NCI-H187 treated with DMSO at 0.1 percent for 48 hours (cell line): ENCODE data around the gene NHEJ1.

Experiments used
- DNase-seq: peaks from one replicate; lab custom pipeline; 2025; lab: John Stamatoyannopoulos, UW

Gene NHEJ1

DNA sequence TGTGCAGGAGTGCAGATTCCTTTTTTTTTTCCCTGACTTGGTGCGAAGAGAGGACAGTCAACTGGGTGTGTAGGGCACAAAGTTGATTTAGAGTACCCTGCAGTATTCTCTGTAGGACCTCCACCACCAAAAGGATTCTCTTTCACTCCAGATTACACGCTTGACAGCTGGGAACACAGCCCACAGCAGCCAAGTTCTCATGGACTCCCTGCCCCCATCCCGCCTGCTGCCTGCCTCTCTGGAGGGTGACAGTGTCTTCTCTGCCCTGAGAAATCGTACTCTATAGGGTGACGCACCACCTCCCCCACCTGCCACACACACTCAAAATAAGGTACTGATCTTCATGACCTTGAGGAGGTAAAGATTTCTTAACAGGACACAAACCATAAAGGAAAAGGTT lies 73.3 kb downstream of the NHEJ1 start:
- DNase-seq = no peak

DNA sequence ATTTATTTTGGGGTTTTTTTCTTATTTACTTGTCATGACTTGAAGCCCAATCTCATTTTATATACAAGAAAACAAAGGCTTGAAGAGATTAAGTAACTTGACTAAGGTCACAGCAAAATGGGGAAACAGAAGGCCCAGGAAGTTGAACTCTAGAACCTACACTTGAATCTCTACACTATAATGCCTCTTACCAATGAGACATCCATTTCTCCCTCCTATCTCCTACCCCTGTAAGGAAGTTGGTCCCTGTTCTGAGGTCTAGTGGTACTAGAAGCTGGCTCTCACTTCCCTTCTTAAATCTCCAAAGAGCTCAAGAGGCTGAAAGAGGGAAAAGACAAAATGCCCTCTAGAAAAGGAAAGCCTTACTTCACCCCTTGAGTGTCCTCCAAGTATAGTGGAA lies 74.4 kb downstream of the NHEJ1 start:
- DNase-seq = no peak

DNA sequence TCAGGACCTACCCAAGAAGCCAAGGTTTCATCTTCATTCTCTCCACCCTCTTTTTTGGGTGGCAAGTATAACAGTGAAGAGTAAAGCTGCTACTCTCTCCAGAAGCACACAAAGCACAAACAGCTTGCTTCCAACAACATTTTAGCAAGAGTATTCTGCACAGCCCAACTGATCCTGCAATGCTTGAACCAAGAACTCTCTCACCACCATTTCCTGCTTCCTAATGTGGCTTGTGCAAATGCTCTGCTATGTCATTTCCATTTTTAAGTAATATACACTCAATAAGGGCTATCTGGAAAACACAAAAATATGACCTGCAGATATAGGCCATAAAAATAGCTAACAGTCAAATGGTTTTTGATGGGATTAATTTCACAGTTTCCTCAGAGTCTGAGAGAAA lies 75.8 kb downstream of the NHEJ1 start:
- DNase-seq = no peak

DNA sequence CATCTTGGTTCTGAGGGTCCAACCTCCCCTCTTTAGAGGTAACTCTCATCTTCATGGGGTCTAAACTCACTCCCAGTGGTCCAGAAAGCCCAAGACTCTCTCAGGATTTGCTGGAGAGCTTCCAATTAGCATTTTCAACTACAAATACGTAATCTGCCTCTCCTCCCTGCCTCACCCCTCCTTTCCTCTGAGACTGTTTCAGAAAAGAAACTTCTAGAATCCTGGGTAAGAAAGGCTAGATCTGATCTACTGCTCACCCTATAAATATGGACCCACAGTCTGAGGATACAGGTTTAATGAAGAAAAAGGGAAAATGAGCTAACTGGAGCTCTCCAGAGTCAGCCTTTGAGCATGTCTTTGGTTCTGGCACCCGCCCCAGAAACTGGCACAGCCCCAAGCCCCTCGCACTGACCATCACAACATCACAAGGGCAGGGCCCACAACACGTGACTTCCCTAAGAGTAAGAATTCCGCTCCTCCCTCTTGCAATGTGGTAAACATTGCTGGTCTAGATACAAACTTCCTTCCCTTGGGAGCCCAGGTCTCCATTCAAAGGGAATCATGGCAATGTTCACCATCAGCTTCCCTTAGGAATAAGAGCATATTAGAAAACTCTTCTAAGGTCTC lies 78.2 kb downstream of the NHEJ1 start:
- no peak for DNase-seq

DNA sequence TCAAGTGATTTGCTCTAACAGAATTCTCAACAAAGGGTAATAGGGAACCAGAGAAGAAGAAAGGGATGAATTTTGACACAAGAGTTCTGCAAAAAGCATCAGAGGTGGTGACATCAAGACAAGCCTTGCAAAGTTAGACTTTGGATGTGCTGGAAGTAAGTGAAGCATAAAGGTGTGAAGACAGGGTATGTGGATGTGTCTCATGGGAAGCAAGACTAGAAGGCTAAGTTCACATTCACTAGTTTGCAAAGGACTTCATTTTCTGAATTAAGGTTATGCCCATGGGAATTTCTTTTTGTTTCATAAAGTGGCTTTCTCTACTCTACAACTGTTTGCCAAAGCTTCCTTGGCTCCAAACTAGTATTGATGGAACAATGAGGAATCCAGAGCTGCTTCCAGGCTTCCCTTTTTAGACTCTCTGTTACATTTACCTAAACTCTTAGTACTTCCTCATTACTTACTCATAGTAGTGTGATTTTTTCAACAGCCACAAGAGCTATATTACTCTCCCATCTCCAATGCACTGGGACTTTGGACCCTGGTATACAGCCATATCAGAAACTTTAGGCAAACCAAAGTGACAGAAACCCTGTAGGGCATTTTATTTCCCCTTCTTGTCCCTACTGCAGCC lies 78.8 kb downstream of the NHEJ1 start:
- DNase-seq = no peak

DNA sequence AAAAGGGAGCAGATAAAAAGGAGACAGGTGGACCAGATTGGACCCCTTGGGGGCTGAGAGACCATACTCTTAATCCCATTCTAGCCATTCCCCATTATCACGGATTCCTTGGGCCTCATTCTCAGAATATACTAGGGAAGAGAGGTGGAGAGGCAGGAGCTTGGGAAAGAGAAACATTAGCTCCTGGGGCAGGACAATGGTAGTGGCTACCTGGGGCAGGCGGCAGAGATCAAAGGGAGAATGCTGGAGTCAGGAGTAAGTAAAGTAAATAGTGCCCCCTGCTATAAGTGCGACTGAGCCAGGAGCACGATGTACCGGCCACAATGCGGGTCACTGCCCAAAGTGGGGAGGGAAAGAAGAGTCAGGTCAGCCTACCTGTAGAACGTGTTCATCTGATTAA lies 79.5 kb downstream of the NHEJ1 start:
- no peak for DNase-seq

DNA sequence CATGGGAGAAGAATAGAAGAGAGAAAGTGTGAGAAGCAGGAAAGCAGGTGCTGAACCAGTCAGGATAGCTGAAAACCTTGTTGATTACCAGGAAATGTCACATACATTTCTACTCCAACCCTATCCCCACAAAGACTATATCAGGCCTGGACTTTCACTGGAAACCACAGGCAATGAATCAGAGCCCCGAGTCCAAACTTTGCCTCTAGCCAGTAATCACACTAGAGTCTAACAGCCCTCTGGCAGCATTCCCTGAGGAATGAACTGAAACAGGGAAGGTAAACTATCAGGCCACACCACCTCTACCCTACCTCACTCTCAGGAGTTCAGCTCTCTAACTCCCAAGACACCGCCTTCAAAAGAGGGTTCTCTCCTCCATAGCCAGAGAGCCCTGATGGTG lies 81.2 kb downstream of the NHEJ1 start:
- DNase-seq = no peak

DNA sequence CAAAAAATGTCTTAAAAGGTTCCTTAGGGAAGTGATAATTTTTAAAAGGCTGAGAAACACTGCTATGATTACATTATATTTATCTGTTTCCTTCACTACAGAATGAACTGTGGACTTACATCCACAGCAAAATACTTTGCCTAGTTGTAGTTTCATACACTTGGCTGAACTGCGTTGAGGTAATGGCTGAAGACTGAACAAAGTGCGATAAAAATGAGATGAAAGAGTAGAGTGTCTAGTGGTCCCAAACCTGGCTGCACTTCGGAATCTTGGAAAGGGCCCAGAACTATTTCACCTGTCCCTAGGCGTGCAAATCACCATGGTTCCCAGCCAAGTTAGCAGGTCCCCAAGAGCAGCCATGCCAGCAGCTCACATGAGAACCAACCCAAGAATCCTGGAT lies 81.7 kb downstream of the NHEJ1 start:
- no peak for DNase-seq

DNA sequence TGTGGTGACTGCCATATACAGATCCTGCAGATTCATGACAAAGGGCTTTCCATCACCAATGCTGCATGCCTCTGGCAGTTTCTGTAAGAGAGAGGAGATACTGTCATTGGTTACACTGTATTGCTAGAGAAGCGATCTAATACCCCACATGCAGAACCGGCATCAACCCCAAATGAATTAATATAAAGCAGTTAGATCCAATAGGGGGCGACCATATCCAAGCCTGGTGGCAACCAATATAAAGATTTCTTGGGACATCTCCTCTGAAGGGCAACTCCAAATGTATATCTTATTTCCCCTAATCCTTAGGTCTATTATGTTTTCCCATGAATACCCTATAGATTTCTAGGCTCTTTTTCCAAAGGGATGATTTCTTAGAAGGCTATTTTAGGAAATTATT lies 82.5 kb downstream of the NHEJ1 start:
- no peak for DNase-seq

DNA sequence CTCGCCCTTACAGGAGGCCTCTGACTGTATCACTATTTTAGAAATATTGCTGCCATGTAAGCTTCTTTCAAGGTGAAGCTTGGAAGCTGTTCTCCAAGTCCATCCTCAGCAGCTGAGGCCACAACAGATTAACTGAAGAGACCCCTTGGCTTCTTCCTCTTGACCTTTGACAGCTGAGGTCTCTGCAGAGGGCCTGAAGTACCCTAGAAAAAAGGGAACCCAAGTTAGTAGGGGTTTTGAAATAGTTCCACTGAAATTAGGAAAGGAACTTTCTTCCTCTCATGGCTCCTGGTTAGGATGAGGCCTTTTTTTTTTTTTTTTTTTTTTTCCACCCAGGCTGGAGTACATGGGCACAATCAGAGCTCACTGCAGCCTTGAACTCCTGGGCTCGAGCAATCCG lies 84.4 kb downstream of the NHEJ1 start:
- DNase-seq = no peak

DNA sequence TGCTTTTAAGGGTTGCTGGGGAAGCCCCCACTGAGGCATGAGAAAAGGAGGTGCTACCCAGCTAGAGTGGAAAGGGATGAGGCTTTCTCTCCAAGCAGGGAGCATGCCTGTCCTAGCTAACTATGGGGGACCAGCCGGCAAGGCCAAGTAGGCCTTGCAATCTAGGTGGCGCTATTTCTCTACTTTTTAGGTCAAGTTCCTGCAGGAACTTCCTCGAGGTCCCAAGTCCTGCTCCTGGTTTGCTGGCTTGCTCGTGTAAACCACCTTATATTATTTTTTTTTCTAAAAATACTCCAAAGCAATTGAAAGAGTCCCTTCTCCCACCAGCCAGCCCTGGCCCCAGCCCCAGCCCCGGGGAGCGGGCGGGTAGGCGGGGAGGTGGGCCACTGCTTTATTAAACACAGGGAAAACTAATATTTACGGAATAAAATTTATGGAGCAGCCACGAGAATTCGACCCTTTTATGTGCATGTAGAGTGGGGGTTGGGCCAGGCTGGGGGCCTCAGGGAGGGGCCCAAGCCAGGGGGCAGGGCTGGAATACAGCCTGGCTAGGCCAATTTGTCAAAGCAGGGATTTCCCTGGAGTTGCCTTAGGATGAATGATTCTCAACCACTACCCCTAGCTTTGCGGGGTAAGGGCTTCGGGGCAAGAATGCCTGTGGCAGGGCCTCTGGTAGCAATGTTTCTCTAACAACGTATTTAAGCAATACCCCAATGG lies 87.0 kb downstream of the NHEJ1 start:
- no peak for DNase-seq

DNA sequence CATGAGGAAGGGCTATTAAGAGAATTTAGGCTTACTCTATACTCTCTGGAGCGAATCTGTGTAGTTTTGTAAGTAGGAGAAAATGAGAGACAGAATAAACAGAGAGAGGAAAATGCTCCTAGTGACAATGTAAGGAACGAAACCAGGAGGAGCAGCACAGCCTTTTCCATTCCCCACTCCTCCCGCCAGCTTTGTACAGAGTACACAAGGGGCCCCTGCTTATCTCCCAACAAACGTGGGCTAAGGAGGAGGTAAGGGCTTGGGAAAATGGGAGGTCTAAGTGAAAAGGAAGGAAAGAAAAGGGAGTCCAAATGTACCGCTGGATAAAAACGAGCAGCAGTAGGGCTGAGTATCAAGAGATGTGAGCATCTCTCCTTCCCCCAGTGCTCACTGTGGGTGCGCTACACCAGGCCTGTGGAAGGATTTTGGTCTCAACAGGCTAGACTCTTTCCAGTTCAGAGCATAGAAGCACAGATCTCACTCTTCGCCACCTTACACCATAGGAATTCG lies 87.8 kb downstream of the NHEJ1 start:
- DNase-seq = no peak

DNA sequence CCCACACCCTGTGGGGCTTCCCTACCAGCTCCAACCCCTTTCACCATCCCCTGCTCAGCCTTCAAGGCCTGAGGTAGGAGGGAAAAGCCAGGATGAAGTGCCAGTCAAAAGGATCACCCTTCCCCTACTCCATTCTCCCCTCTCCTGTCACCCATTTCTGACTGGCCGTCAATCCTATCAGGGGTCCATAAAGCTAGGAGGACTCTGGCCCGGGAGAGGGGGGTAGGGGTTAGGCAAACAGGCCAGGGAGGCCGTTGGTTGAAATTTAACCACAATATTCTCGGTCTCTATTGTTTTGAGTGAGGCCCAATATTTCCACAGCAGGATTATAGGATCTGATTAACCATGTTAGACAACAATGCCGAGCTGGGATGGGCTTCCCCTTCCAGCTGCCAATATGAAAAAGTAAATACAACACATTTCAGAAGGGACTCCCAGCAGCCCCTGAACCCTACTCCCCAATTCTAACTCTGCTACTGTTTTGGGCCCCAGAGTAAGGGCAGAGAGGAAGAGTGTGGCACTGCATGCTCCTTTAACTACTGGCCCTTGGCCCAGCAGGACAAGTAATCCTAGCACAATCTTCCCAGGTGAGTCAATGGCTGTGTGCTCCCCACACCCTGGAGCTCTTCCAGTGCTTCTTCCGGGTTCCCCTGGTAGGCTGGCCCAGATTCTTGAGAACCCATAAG lies 89.3 kb downstream of the NHEJ1 start:
- DNase-seq = no peak

DNA sequence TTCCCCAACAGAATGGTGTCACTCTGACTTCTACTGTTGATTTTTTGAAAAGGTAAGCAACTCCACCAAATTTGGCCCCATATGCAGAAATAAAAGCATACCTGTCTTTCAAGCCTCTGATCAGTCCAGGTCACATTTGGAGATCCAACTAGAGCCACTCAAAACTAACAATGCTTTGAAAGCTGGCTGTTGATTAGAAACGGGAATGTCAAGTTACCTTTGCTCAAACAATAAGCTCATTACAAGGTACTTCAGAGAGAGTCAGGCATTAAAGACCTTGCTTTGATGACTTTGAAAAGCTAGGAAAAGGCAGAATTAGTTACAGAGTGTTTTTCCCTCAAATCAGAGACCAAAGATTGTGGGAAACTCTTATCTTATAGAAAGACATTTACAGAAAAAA lies 95.1 kb downstream of the NHEJ1 start:
- DNase-seq = no peak

DNA sequence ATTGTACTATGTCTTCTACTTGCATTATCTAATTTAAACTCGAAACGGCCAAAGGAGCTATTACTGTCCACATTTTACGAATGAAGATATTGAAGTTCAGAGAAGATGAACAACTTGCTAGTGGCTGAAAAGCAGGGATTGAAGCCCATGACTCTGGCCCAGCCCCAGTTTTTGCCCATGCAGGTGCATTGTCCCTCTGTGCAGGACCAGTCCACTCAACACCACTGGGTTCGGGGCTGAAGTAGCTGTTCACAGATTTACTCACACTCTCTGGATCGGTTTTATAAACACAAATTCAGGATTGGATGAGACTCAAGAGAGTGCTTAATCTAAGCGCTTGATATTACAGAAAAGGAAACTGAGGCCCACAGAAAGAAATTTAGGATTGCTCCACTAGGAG lies 98.5 kb downstream of the NHEJ1 start:
- DNase-seq = no peak

DNA sequence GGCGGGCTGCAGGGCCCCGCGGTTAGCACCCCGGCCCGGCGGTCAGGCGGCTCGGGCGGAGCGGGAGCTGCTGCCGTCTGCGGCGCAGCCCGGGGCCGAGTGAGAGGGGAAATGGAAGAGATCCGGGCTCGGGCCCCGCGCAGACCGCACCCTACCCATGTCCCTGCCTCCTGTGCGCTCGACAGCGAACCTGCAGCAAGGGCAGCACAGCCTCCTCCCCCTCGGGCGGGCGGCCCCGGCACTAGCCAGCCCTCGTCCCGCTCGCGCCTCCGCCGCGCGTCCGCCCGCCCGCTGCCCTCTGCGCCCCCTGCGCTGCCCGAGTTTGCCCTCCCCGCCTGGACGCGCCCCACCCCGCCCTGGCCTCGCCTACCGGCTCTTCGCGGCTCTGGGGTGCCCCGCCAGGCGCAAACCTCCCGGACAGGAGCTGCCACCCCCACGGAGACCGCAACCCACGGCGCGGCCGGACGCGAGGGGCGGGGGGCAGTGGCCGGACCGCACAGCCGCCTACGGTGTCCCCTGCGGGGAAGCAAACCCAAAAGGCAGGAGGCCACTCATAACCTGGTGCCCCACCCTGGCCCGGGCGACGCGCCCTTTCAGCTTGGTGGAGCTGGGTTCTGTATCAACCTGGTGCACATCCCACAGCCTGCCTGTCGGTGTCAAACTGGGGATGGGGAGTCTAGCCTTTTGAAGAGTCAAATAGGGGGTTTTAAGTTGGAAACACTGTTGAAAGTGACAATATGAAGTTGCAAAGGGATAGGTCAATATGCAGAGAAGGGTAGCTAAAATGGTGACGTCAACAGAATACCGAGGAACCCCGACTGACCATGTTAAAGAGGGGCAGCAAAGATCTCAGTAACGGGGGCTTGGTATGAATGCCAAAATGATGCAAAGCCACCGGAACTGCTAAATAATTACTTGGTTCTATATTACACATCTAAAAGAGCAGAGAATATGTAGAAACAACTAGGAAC lies 99.5 kb downstream of the NHEJ1 start, which contains the start of gene IHH:
Gene IHH (minus strand): TSS at position 101 of the 971 bp plus-strand sequence. CDS start 454 bp downstream, outside the sequence.
- no peak for DNase-seq

DNA sequence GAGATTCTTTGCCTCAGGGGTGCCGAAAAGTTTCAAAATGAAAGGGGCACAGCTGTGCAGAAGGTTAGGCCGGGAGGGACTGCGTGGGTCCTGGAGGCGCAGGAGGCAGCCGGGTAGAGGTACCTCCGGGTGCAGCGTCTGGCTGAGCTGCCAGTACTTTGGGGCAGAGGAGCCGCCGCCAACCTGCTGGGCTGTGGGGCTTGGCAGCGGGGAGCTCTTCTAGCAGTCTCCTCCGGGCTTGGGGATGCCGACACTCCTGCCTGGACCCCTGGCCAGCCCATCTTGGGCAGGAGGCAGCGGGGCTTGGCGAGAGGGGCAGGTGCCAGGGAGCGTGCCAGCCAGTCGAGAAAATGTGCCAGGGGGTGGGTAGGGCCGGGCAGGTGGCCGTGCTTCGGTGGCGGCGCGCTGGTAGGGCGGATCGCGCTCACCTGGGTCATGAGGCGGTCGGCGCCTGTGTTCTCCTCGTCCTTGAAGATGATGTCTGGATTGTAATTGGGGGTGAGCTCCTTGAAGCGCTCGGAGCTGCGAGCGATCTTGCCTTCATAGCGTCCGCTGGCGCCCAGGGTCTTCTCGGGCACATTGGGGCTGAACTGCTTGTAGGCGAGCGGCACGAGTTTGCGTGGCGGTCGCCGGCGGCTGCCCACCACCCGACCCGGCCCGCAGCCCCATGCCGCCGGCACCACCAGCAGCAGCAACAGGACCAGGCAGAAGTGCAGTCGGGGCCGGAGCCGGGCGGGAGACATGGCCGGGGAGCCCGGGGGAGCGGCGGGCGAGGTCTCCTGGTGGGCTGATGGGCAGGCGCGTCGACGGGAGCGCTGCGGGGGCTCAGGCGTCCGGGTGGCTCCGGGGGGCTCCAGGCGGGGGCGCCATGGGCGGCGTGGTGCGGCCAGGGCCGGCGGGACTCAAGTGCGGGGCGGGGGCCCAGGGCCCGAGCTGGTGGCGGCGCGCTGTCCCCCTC lies 100.6 kb downstream of the NHEJ1 start:
- no peak for DNase-seq

DNA sequence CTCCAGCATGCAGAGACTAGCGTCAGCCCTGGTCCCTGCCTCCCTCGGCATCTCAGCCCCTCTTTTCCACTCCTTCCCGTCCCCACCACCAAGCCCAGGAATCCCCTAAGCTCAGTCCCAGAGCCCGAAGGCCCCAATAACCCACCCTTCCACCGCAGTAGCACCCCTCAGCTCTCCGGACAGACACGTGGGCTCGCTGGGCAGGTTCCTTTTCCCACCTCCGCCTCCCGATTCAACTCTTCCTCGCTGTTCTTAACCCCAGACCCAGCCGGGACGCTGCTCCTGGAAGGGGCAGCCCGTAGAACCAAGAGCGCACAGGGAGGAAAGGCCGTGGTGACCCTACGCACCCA lies 101.3 kb downstream of the NHEJ1 start:
- DNase-seq = no peak

DNA sequence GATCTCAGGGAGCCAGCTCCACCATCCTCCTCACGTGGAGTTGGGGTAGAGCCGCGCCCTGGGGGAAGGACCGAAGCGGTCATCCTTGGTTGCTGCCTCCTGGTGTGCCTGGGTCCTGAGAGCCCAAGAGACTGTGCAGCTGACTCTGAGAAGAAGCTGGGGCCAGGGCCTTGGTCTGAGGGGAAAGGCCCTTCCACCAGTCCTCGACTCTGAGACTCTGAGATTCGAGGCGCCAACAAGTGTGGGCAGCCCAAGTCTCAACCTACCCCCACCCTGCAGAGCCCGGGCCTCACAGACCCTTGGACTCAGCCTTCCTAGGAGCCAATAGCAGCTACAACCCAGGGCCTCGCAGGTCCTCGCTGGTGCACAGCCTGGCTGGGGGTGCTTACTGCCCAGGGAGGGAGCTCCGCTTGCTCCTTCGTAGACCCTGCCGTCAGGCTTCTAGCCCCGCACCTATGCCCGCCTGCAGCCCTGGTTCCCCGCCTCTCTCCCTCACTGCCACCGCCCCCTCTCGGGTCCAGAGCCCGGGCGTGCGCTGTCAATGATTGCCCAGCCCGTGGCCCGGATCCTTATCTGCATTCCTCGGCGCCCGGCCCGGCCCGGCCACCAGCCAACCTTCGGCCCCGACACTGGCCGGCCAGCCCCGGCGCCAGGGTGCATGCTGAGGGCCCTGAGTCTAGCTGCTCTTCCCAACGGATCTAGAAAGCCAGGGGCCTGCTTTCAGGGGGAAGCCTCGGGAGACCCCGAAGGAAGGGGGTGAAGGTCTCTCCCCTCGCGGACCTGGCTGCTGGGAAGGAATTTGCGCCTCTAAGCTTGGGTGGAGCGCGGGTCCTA lies 101.9 kb downstream of the NHEJ1 start:
- DNase-seq = no peak
